ENCODE measurements around the gene TST.

The TST gene

DNA sequence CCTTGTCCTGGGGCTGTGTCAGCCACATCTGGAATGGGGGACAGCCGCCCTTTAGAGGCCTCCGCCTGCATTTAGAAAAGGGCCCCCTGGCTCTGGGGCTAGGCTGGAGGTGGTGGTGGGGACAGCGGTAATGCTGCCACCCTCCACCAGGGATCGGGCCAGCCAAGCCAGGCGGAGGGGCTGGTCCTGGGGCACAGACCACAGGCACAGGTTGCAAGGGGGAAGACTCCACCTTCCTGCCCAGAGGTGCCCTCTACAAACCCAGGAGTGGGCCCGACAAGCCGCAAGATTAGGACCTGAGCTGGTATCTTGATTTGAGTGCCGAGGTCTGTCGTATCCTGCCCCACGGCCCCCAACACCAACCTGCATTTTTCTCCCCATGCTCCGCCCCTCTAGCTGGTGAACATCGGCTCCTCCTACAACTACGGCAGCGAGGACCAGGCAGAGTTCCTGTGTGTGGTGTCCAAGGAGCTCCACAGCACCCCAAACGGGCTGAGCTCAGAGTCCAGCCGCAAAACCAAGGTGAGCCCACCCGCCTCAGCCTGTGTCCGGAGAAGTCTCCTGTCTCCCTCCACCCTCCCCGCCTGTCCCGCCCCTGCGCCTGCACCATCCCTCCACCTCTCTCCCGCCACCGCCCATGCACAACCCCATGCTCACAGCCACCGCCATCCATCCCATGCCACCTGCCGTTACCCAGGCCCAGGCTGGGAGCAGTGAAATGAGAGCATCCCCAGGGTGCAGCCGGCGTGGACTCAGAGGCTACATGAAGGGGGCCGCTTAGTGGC lies 39.9 kb upstream of the TST start:
- no peak for DNase-seq (ENCODE audit: low read depth)
- TF ChIP-seq, protein P1, sequence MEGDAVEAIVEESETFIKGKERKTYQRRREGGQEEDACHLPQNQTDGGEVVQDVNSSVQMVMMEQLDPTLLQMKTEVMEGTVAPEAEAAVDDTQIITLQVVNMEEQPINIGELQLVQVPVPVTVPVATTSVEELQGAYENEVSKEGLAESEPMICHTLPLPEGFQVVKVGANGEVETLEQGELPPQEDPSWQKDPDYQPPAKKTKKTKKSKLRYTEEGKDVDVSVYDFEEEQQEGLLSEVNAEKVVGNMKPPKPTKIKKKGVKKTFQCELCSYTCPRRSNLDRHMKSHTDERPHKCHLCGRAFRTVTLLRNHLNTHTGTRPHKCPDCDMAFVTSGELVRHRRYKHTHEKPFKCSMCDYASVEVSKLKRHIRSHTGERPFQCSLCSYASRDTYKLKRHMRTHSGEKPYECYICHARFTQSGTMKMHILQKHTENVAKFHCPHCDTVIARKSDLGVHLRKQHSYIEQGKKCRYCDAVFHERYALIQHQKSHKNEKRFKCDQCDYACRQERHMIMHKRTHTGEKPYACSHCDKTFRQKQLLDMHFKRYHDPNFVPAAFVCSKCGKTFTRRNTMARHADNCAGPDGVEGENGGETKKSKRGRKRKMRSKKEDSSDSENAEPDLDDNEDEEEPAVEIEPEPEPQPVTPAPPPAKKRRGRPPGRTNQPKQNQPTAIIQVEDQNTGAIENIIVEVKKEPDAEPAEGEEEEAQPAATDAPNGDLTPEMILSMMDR (IDR thresholded peaks at IDR 0.05; ENCODE audit: insufficient read depth, low read depth, low read length, missing control alignments) = no peak
- H3K4me3 ChIP-seq (ENCODE audit: low read length) = no peak overlapping the region

DNA sequence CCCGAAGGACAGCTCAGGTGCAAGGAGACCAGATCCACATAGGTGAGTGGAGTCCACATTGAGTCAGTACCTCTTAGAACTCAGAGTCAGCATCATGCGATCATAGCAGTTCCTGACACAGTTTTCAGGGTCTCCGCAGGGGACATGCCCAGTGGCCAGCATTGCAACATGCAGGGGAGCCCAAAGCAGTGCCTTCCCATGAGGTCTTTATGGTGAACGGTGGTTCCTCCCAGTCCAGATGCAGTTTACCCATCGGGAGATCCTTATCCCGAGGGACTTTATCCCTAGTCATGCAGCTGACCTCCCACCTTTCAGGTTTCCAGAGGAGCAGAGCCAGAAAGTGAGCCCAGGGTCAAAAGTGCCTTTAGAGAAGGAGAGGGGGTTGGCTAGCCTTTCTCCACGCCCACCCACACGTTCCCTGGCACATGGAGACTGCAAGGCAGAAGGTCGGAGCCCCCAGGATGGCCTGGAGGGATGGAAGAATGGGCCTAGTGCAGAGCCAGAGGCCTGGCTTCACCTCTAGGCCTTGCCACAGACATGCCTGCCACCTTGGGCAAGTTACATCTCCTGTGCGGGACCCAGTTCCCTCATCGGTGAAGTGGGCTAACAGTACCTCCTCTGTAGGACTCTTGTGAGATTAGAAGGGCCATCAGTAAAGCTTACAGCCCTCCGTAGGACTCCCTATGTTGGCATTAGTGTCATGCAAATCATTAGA lies 38.7 kb upstream of the TST start:
- TF ChIP-seq, protein P1 (IDR thresholded peaks at IDR 0.05; ENCODE audit: insufficient read depth, low read depth, low read length, missing control alignments) = no peak
- DNase-seq (ENCODE audit: low read depth) = no peak
- no peak overlapping the region for H3K4me3 ChIP-seq (ENCODE audit: low read length)

DNA sequence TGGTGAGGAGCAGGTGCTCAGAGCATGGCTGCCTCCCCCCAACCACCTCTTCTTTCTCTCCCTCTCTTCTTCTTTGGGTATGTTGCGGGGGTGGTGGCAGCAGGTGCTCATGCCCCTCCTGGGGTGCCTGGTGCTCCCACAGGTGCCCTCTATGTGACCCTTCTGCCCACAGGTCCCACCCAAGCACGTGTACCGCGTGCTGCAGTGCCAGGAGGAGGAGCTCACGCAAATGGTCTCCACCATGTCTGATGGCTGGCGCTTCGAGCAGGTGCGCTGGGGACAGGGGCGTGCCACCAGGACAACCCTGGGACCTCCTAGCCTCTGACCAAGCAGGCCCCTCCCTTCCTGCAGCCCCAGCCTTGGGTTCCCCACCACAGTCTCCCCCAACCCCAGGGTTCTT lies 38.0 kb upstream of the TST start:
- H3K4me3 ChIP-seq (ENCODE audit: low read length) = no peak overlapping the region
- no peak for DNase-seq (ENCODE audit: low read depth)
- TF ChIP-seq, protein P1 (IDR thresholded peaks at IDR 0.05; ENCODE audit: insufficient read depth, low read depth, low read length, missing control alignments) = no peak

DNA sequence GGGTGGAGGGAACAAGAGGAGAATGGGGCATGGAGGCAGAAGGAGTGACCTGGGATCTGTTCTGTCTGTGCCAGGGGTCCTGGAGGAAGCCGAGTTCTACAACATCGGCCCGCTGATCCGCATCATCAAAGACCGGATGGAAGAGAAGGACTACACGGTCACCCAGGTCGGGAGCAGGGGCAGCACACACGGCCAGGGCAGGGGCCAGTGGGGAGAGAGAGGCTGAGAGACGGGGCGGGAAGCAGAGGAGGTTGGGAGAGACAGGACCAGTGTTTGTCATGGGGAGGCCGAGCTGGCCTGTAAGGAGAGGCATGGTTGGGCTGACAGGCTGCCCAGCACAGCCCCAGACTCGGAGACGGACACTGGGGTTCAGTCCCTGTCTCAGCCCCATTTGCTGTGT lies 37.0 kb upstream of the TST start:
- no peak for DNase-seq (ENCODE audit: low read depth)
- TF ChIP-seq, protein P1 (IDR thresholded peaks at IDR 0.05; ENCODE audit: insufficient read depth, low read depth, low read length, missing control alignments) = no peak
- H3K4me3 ChIP-seq (ENCODE audit: low read length) = no peak overlapping the region

DNA sequence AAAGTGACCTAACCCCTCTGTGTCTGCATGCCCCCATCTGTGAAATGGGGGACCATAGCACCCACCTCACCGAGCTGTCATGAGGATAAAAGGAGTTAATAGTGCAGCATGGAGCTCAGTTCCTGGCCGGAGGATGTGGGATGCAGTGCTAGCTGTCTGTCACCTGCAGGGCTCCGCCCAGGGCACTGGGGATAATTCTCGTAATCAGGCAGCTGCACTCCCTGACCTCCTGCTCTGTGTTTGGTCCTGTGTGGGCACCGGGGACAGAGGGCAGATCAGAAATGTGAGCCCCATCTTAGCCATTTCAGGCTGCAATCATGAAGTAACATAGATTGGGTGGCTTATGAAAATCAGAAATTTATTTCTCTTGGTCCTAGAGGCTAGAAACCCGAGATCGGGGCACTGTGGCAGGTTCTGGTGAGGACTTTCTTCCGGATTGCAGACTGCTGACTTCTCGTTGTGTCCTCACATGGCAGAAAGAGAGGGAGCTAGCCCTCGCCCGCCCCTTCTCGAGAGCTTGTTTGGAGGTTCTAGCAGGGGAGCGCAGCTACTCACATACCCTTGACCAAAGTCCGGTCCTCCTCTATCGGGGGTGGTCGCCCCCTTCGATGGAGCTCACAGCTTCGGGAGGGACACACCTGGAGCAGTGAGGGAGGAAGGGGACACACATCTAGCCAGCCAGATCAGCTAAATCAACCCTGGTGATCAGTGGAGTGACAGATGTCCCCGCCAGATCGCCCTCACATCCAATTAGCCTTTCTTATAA lies 35.5 kb upstream of the TST start:
- TF ChIP-seq, protein P1 (IDR thresholded peaks at IDR 0.05; ENCODE audit: insufficient read depth, low read depth, low read length, missing control alignments) = no peak
- no peak for DNase-seq (ENCODE audit: low read depth)
- H3K4me3 ChIP-seq (ENCODE audit: low read length) = no peak overlapping the region

DNA sequence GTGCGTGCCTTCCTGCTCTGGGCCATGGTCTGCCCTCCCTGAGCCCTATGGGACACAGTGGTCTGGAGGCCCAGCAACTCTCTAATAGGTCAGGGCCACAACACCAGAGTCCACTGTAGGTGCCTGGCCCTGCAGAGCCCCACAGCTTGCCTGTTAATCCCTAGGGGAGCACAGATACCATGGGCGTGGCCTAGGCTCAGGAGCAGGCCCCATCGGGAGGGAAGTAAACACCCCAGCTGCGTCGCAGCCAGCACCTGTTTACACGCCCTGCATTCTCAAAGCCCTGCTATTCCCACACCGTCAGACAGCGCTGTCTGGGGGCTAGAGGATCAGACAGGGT lies 34.8 kb upstream of the TST start:
- TF ChIP-seq, protein P1 (IDR thresholded peaks at IDR 0.05; ENCODE audit: insufficient read depth, low read depth, low read length, missing control alignments) = no peak
- no peak overlapping the region for H3K4me3 ChIP-seq (ENCODE audit: low read length)
- DNase-seq (ENCODE audit: low read depth) = no peak
